H54 (cell line): ENCODE measurements around the gene TMEM115.

ENCODE experiments used
- DNase-seq: peaks from one replicate; pipeline ENCODE4 v3.0.0; 2011; ENCODE audit warnings: low spot score, mixed read lengths; ENCODE audit not compliant: insufficient read length
- FAIRE-seq: peaks from 3 replicates; lab custom pipeline; 2011; peaks lifted over from hg19 to GRCh38; lab: Jason Lieb, UNC
- POLR2A ChIP-seq: IDR thresholded peaks from 2 replicates; pipeline ENCODE4 v1.6.1; 2011; ENCODE audit warnings: low read depth, mild to moderate bottlenecking, low read length

The TMEM115 gene

GRCh38 chr3:50388016-50388719, 28.8 kb upstream of the TMEM115 start:
- DNase-seq (no peak), FAIRE-seq (no peak)
- TF ChIP-seq POLR2A = no peak

- no peak for TF ChIP-seq POLR2A
- FAIRE-seq (no peak), DNase-seq (no peak)
Observed at GRCh38 chr3:50385754-50386153, 26.4 kb upstream of the TMEM115 start.

- DNase-seq (no peak), FAIRE-seq (no peak)
- no peak for TF ChIP-seq POLR2A
Observed at GRCh38 chr3:50383750-50384149, 24.4 kb upstream of the TMEM115 start.

GRCh38 chr3:50382722-50383121, 23.4 kb upstream of the TMEM115 start:
- DNase-seq (no peak), FAIRE-seq (no peak)
- TF ChIP-seq POLR2A = no peak

GRCh38 chr3:50381383-50381782, 22.1 kb upstream of the TMEM115 start:
- TF ChIP-seq POLR2A = no peak
- DNase-seq = no peak
- no peak for FAIRE-seq

GRCh38 chr3:50380405-50381085, 21.2 kb upstream of the TMEM115 start:
- DNase-seq (no peak), FAIRE-seq (no peak)
- no peak for TF ChIP-seq POLR2A

GRCh38 chr3:50378757-50379156, 19.4 kb upstream of the TMEM115 start:
- FAIRE-seq (no peak), DNase-seq (no peak)
- TF ChIP-seq POLR2A = no peak

- no peak for FAIRE-seq
- TF ChIP-seq POLR2A = no peak
- DNase-seq = no peak
Observed at GRCh38 chr3:50378024-50378423, 18.7 kb upstream of the TMEM115 start.

GRCh38 chr3:50375258-50375931, 16.1 kb upstream of the TMEM115 start:
- FAIRE-seq (peak; percentile 36), DNase-seq (peak; percentile 68)
- no peak for TF ChIP-seq POLR2A

- FAIRE-seq (no peak), DNase-seq (no peak)
- TF ChIP-seq POLR2A = no peak
Observed at GRCh38 chr3:50374363-50375257, 15.3 kb upstream of the TMEM115 start.

- TF ChIP-seq POLR2A = no peak
- FAIRE-seq (no peak), DNase-seq (no peak)
Observed at GRCh38 chr3:50373146-50374051, 14.1 kb upstream of the TMEM115 start.

GRCh38 chr3:50372349-50372748, 13.0 kb upstream of the TMEM115 start:
- TF ChIP-seq POLR2A = no peak
- FAIRE-seq = no peak
- DNase-seq = no peak
